ENCODE measurements around the gene C19orf33.

C19orf33 gene

DNA sequence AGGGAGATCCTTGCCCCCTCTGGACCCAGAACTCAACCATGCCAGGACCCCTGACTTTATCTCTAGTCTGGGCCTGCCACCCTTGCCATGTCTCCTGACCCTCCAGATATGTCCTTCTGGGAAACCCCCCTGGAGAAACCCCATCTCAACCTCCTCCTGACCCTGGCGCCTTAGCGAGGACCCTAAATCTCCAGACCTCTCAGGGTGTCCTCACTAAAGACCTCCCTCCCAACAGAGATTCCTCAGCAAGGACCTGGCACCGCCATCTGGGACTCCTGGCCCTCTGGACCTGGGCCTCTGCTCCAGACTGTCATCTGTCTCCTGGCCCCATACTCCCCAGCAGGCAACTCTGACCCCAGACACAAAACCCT is 16.9 kb downstream of the C19orf33 start:
- TF ChIP-seq, protein P1, sequence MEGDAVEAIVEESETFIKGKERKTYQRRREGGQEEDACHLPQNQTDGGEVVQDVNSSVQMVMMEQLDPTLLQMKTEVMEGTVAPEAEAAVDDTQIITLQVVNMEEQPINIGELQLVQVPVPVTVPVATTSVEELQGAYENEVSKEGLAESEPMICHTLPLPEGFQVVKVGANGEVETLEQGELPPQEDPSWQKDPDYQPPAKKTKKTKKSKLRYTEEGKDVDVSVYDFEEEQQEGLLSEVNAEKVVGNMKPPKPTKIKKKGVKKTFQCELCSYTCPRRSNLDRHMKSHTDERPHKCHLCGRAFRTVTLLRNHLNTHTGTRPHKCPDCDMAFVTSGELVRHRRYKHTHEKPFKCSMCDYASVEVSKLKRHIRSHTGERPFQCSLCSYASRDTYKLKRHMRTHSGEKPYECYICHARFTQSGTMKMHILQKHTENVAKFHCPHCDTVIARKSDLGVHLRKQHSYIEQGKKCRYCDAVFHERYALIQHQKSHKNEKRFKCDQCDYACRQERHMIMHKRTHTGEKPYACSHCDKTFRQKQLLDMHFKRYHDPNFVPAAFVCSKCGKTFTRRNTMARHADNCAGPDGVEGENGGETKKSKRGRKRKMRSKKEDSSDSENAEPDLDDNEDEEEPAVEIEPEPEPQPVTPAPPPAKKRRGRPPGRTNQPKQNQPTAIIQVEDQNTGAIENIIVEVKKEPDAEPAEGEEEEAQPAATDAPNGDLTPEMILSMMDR (conservative IDR thresholded peaks at IDR 0.05), result no peak
- no peak overlapping the region for H3K27ac ChIP-seq

- no peak overlapping the region for H3K27ac ChIP-seq
- TF ChIP-seq, protein P1 (conservative IDR thresholded peaks at IDR 0.05), result no peak
Observed at GRCh38 chr19:38321646-38322196, 17.7 kb downstream of the C19orf33 start.

DNA sequence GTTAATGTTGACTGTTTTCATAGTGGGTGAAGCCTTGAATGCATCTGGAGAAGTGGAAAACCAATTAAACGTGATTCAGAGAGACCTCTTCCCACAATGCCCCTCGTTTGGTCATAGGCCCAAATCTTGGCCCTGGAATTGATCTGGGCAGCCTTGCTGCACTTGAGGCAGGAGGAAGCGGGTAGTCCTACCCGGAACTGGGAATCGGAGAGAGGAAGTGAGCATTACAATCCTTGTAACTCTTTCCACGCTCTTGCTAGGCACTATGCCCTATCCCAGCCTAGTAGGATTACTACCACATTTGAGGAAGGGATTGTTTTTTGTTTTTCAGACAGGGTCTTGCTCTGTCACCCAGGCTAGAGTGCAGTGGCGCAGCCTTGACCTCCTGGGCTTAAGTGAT is 19.2 kb downstream of the C19orf33 start:
- H3K27ac ChIP-seq, result no peak overlapping the region
- TF ChIP-seq, protein P1 (conservative IDR thresholded peaks at IDR 0.05), result no peak

DNA sequence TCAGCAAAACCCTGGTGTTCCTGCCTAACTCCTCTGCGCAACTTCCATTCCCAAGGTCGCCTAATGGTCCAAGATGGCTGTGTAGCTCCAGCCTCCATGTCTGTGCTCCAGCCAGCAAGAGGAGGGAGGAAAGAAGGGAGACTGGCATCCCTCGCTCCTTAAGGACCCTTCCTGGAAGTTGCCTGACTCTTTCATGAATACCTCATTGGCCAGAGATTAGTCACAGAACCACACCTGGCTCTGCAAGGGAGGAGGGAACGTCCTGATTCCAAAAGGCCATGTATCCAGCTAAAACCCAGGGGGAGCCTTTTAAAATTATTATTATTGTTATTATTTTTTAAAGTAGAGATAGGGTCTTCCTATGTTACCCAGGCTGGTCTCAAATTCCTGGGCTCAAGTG is 20.4 kb downstream of the C19orf33 start:
- TF ChIP-seq, protein P1 (conservative IDR thresholded peaks at IDR 0.05), result no peak
- no peak overlapping the region for H3K27ac ChIP-seq

DNA sequence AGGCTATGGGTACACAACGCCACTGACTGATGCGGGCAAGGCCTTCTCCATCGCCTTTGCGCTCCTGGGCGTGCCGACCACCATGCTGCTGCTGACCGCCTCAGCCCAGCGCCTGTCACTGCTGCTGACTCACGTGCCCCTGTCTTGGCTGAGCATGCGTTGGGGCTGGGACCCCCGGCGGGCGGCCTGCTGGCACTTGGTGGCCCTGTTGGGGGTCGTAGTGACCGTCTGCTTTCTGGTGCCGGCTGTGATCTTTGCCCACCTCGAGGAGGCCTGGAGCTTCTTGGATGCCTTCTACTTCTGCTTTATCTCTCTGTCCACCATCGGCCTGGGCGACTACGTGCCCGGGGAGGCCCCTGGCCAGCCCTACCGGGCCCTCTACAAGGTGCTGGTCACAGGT is 22.5 kb downstream of the C19orf33 start:
- TF ChIP-seq, protein P1 (conservative IDR thresholded peaks at IDR 0.05), result no peak

GRCh38 chr19:38329651-38330050 is 25.6 kb downstream of the C19orf33 start:
- TF ChIP-seq, protein P1 (conservative IDR thresholded peaks at IDR 0.05), result no peak
- H3K27ac ChIP-seq, result no peak overlapping the region

More for the DNA sequence above, 22.5 kb downstream of the C19orf33 start:
- H3K27ac ChIP-seq, result no peak overlapping the region

GRCh38 chr19:38331728-38332127 is 27.7 kb downstream of the C19orf33 start:
- TF ChIP-seq, protein P1 (conservative IDR thresholded peaks at IDR 0.05), result no peak
- H3K27ac ChIP-seq, result no peak overlapping the region

Measured in VCaP (cell line).